GM03348 (cell line): ENCODE data around the gene ADAM12.
A peak's percentile ranks its signal among the peaks of the same experiment; 100 is the strongest.

Experiments used
- DNase-seq: peaks from one replicate; pipeline ENCODE4 v3.0.0; 2012; ENCODE audit warnings: low spot score

Gene ADAM12

GRCh38 chr10:126210051-126210651 lies 178.1 kb downstream of the ADAM12 start:
- no peak for DNase-seq

GRCh38 chr10:126209451-126209850 lies 178.8 kb downstream of the ADAM12 start:
- no peak for DNase-seq

GRCh38 chr10:126208726-126209302 lies 179.5 kb downstream of the ADAM12 start:
- no peak for DNase-seq

GRCh38 chr10:126207851-126208250 lies 180.4 kb downstream of the ADAM12 start:
- DNase-seq = no peak

GRCh38 chr10:126207313-126207771 lies 180.9 kb downstream of the ADAM12 start:
- peak; percentile 63 for DNase-seq

- DNase-seq = no peak
These were observed 182.6 kb downstream of the ADAM12 start for GRCh38 chr10:126205486-126206205.

GRCh38 chr10:126204320-126204719 lies 184.0 kb downstream of the ADAM12 start:
- DNase-seq = no peak

- no peak for DNase-seq
These were observed 184.5 kb downstream of the ADAM12 start for GRCh38 chr10:126203746-126204145.

- DNase-seq = no peak
These were observed 186.7 kb downstream of the ADAM12 start for GRCh38 chr10:126201603-126202002.

- DNase-seq = peak; percentile 58
These were observed 188.9 kb downstream of the ADAM12 start for GRCh38 chr10:126199221-126199998.

- DNase-seq = peak; percentile 20
These were observed 189.6 kb downstream of the ADAM12 start for GRCh38 chr10:126198681-126199080.

GRCh38 chr10:126197036-126197543 lies 191.2 kb downstream of the ADAM12 start:
- DNase-seq = no peak

GRCh38 chr10:126196281-126196680 lies 192.0 kb downstream of the ADAM12 start:
- DNase-seq = no peak

GRCh38 chr10:126191192-126191591 lies 197.1 kb downstream of the ADAM12 start:
- no peak for DNase-seq

GRCh38 chr10:126188679-126189200 lies 199.5 kb downstream of the ADAM12 start:
- no peak for DNase-seq

- no peak for DNase-seq
These were observed 200.9 kb downstream of the ADAM12 start for GRCh38 chr10:126187399-126187798.

GRCh38 chr10:126186766-126187165 lies 201.5 kb downstream of the ADAM12 start:
- DNase-seq = no peak

GRCh38 chr10:126185676-126186447 lies 202.4 kb downstream of the ADAM12 start:
- DNase-seq = no peak

- no peak for DNase-seq
These were observed 206.7 kb downstream of the ADAM12 start for GRCh38 chr10:126181626-126182025.

- DNase-seq = no peak
These were observed 208.6 kb downstream of the ADAM12 start for GRCh38 chr10:126179637-126180036.

- DNase-seq = no peak
These were observed 210.8 kb downstream of the ADAM12 start for GRCh38 chr10:126177417-126178030.
